ENCODE measurements around the gene ARHGEF40. TPM values are rescaled to one million over a fixed set of nuclear protein-coding genes. Genes with fewer than 3 reads are reported as not detected.

ARHGEF40 gene
- total RNA-seq, 2 experiments from 2014 or later: 1.2 to 1.3 TPM

- H3K27me3 Mint-ChIP-seq: no peaks in the 10 kb centered on the region
- H3K4me1 ChIP-seq (ENCODE audit: insufficient read depth, low read length): peaks cover 28% of the 10 kb centered on the region
- no peaks in the 10 kb centered on the region for H3K9me3 ChIP-seq (ENCODE audit: control insufficient read depth in 1 of 2, insufficient read depth in 1 of 2, low read length in 2 of 2)
- no peak for TF ChIP-seq CTCF (IDR thresholded peaks at IDR 0.05)
- peaks cover 21% of the 10 kb centered on the region for H3K4me1 Mint-ChIP-seq (ENCODE audit: low read depth)
- no peak overlapping the region for H3K27ac ChIP-seq (ENCODE audit: low read depth in 1 of 2, low read length in 2 of 2)
- H3K4me3 ChIP-seq (ENCODE audit: low read length): no peak overlapping the region
- DNase-seq (no peak), ATAC-seq (ENCODE audit: poor library complexity) (no peak)
- H3K36me3 Mint-ChIP-seq (ENCODE audit: low read depth): peaks cover 5% of the 10 kb centered on the region
- peak overlapping the region; percentile 31 for H3K27ac Mint-ChIP-seq
- no peaks in the 10 kb centered on the region for H3K9me3 Mint-ChIP-seq
- no peaks in the 10 kb centered on the region for H3K36me3 ChIP-seq (ENCODE audit: insufficient read depth, low read length)
- ChIA-PET POLR2A (no interaction called here), CTCF (interaction anchor here (1.5 to 2.6 kb wide), 4 partner anchors 11 to 56 kb away, joined by 3 to 7 read pairs (median 4); no protein-coding TSS in a partner anchor)
- intact Hi-C loops (cut with DNase I, micrococcal nuclease): no loop called here
- H3K27me3 ChIP-seq (ENCODE audit: control insufficient read depth in 1 of 2, insufficient read depth in 2 of 2, low read length in 2 of 2): no peaks in the 10 kb centered on the region
- peak overlapping the region; percentile 82 for H3K4me3 Mint-ChIP-seq
Measured at GRCh38 chr14:21026988-21027315, 43.2 kb upstream of the ARHGEF40 start.

GRCh38 chr14:21029917-21030316, 40.2 kb upstream of the ARHGEF40 start, which contains the start of gene TPPP2:
TSS of gene TPPP2 (plus strand) at chr14:21030217. CDS start at chr14:21030582, 365 bp downstream.
- intact Hi-C loops (cut with DNase I, micrococcal nuclease): no loop called here
- Histone ChIP-seq H3K4me3 (ENCODE audit: low read length) (no peak within 1 kb of the TSS), H3K4me1 (ENCODE audit: insufficient read depth, low read length) (peaks cover 8% of the 10 kb centered on the region), H3K27me3 (ENCODE audit: control insufficient read depth in 1 of 2, insufficient read depth in 2 of 2, low read length in 2 of 2) (peaks cover 0 to under 1% of the 10 kb centered on the region in 2 experiments), H3K27ac (ENCODE audit: low read depth in 1 of 2, low read length in 2 of 2) (no peak within 1 kb of the TSS), H3K36me3 (ENCODE audit: insufficient read depth, low read length) (no peaks in the 10 kb centered on the region), H3K9me3 (ENCODE audit: control insufficient read depth in 1 of 2, insufficient read depth in 1 of 2, low read length in 2 of 2) (no peaks in the 10 kb centered on the region)
- ChIA-PET POLR2A (no interaction called here), CTCF (no interaction called here)
- Mint-ChIP-seq H3K36me3 (ENCODE audit: low read depth) (no peaks in the 10 kb centered on the region), H3K9me3 (no peaks in the 10 kb centered on the region), H3K4me3 (no peak within 1 kb of the TSS), H3K4me1 (ENCODE audit: low read depth) (no peaks in the 10 kb centered on the region), H3K27me3 (no peaks in the 10 kb centered on the region), H3K27ac (no peak within 1 kb of the TSS)
- DNase-seq (no peak), ATAC-seq (ENCODE audit: poor library complexity) (no peak)
- TF ChIP-seq CTCF (IDR thresholded peaks at IDR 0.05): no peak

GRCh38 chr14:21030531-21030930, 39.6 kb upstream of the ARHGEF40 start:
- no peak for TF ChIP-seq CTCF (IDR thresholded peaks at IDR 0.05)
- H3K4me1 ChIP-seq (ENCODE audit: insufficient read depth, low read length): peaks cover 4% of the 10 kb centered on the region
- ChIA-PET POLR2A (no interaction called here), CTCF (no interaction called here)
- ATAC-seq (ENCODE audit: poor library complexity): no peak
- peaks cover 0 to 3% of the 10 kb centered on the region in 2 experiments for H3K27me3 ChIP-seq (ENCODE audit: control insufficient read depth in 1 of 2, insufficient read depth in 2 of 2, low read length in 2 of 2)
- no peaks in the 10 kb centered on the region for H3K9me3 Mint-ChIP-seq
- DNase-seq: no peak
- H3K4me3 ChIP-seq (ENCODE audit: low read length): no peak overlapping the region
- no peaks in the 10 kb centered on the region for H3K36me3 ChIP-seq (ENCODE audit: insufficient read depth, low read length)
- H3K4me1 Mint-ChIP-seq (ENCODE audit: low read depth): no peaks in the 10 kb centered on the region
- H3K27ac Mint-ChIP-seq: no peak overlapping the region
- no peaks in the 10 kb centered on the region for H3K36me3 Mint-ChIP-seq (ENCODE audit: low read depth)
- intact Hi-C loops (cut with DNase I, micrococcal nuclease): no loop called here
- H3K27me3 Mint-ChIP-seq: no peaks in the 10 kb centered on the region
- no peaks in the 10 kb centered on the region for H3K9me3 ChIP-seq (ENCODE audit: control insufficient read depth in 1 of 2, insufficient read depth in 1 of 2, low read length in 2 of 2)
- no peak overlapping the region for H3K4me3 Mint-ChIP-seq
- no peak overlapping the region for H3K27ac ChIP-seq (ENCODE audit: low read depth in 1 of 2, low read length in 2 of 2)
